HEK293T (cell line): Measurements from ENCODE around the gene BRPF1.
A peak's percentile ranks its signal among the peaks of the same experiment; 100 is the strongest.

ENCODE experiments used
- CTCF ChIA-PET: fragments of 350-600 bp; formaldehyde crosslinking; extraction: SDS; loops from one replicate; lab custom pipeline; 2021; ENCODE audit warnings: antibody characterized with exemption, inconsistent platforms; lab: Yijun Ruan, JAX
- POLR2A ChIA-PET: fragments of 350-600 bp; formaldehyde crosslinking; extraction: SDS; loops from one replicate; lab custom pipeline; 2020; ENCODE audit warnings: antibody characterized with exemption, inconsistent platforms; lab: Yijun Ruan, JAX
- DNase-seq: peaks from one replicate; pipeline ENCODE4 v3.0.0; 2012; ENCODE audit warnings: mixed read lengths; ENCODE audit errors: extremely low spot score
- ARNT ChIP-seq: fragments of 450-650 bp; IDR thresholded peaks from 2 replicates; pipeline ENCODE4 v1.6.1; 2017; ENCODE audit warnings: mild to moderate bottlenecking
- BHLHE40 ChIP-seq: fragments of 450-650 bp; IDR thresholded peaks from 2 replicates; pipeline ENCODE4 v1.6.1; 2016; ENCODE audit warnings: mild to moderate bottlenecking, moderate library complexity, borderline replicate concordance
- CTBP1 ChIP-seq: fragments of 450-650 bp; IDR thresholded peaks from 2 replicates; pipeline ENCODE4 v1.6.1; 2016; ENCODE audit warnings: borderline replicate concordance
- ELF4 ChIP-seq: fragments of 450-650 bp; IDR thresholded peaks from 2 replicates; pipeline ENCODE4 v1.6.1; 2017; ENCODE audit warnings: antibody characterized with exemption
- FOXA1 ChIP-seq: fragments of 450-650 bp; IDR thresholded peaks from 2 replicates; pipeline ENCODE4 v1.6.1; 2016; ENCODE audit warnings: mild to moderate bottlenecking
- FOXK2 ChIP-seq: fragments of 450-650 bp; IDR thresholded peaks from 2 replicates; pipeline ENCODE4 v1.6.1; 2016; ENCODE audit warnings: mild to moderate bottlenecking
- FOXM1 ChIP-seq: fragments of 450-650 bp; IDR thresholded peaks from 2 replicates; pipeline ENCODE4 v1.6.1; 2017; ENCODE audit warnings: mild to moderate bottlenecking, borderline replicate concordance
- HDGF ChIP-seq: fragments of 450-650 bp; IDR thresholded peaks from 2 replicates; pipeline ENCODE4 v1.6.1; 2017; ENCODE audit warnings: antibody characterized with exemption, borderline replicate concordance
- L3MBTL2 ChIP-seq: fragments of 450-650 bp; conservative IDR thresholded peaks from 2 replicates; pipeline ENCODE4 v1.6.1; 2016; ENCODE audit warnings: mild to moderate bottlenecking
- LEF1 ChIP-seq: fragments of 450-650 bp; IDR thresholded peaks from 2 replicates; pipeline ENCODE4 v1.6.1; 2017; ENCODE audit warnings: mild to moderate bottlenecking, borderline replicate concordance
- NFRKB ChIP-seq: fragments of 450-650 bp; IDR thresholded peaks from 2 replicates; pipeline ENCODE4 v1.6.1; 2016; ENCODE audit warnings: mild to moderate bottlenecking, moderate library complexity
- PKNOX1 ChIP-seq: fragments of 450-650 bp; IDR thresholded peaks from 2 replicates; pipeline ENCODE4 v1.6.1; 2016
- SP1 ChIP-seq: fragments of 450-650 bp; IDR thresholded peaks from 2 replicates; pipeline ENCODE4 v1.6.1; 2017
- SUZ12 ChIP-seq: fragments of 450-650 bp; IDR thresholded peaks from 2 replicates; pipeline ENCODE4 v1.6.1; 2016; ENCODE audit warnings: mild to moderate bottlenecking
- TARDBP ChIP-seq: fragments of 450-650 bp; IDR thresholded peaks from 2 replicates; pipeline ENCODE4 v1.6.1; 2016
- ZNF384 ChIP-seq: fragments of 450-650 bp; IDR thresholded peaks from 2 replicates; pipeline ENCODE4 v1.6.1; 2016

BRPF1 gene

GRCh38 chr3:9731206-9732079 is at the start of gene BRPF1:
Gene BRPF1, plus strand, starts transcription at chr3:9731735. Its CDS starts 2,406 bp downstream, at chr3:9734141.
- TF ChIP-seq NFRKB (no peak), ZNF384 (no peak), FOXM1 (peak; percentile 63; the same call in 1 of the 2 replicates), ELF4 (no peak), L3MBTL2 (peak; percentile 89), PKNOX1 (no peak), BHLHE40 (no peak), SP1 (0 out of 2 replicates have a peak, but pooled peaks have one; percentile 8), SUZ12 (no peak), LEF1 (peak; percentile 92; the same call in 1 of the 2 replicates), FOXK2 (no peak), CTBP1 (no peak), ARNT (no peak), FOXA1 (no peak), TARDBP (no peak)
- POLR2A ChIA-PET: interaction anchor here (0.5 to 2.6 kb wide), 6 partner anchors 11 to 241 kb away, joined by 3 to 35 read pairs (median 4); partner anchors contain the start of genes CAMK1 and OGG1
- peak; percentile 100 for DNase-seq
- CTCF ChIA-PET: interaction anchor here (0.7 to 0.9 kb wide), 2 partner anchors 18 to 202 kb away, joined by 3 read pairs; partner anchors contain the start of gene OGG1

- CTCF ChIA-PET: no interaction called here
Observed at GRCh38 chr3:9682096-9682495, 49.4 kb upstream of the BRPF1 start.

GRCh38 chr3:9683426-9683825 is 48.1 kb upstream of the BRPF1 start:
- ChIA-PET POLR2A (interaction anchor here (0.6 kb wide), 1 partner anchor 206 kb away, joined by 3 read pairs; no protein-coding TSS in a partner anchor), CTCF (no interaction called here)
- no peak for TF ChIP-seq LEF1
- no peak for TF ChIP-seq TARDBP
- TF ChIP-seq FOXA1: no peak
- TF ChIP-seq L3MBTL2: no peak
- TF ChIP-seq FOXM1: no peak
- no peak for TF ChIP-seq ARNT
- no peak for TF ChIP-seq SP1
- no peak for DNase-seq

More at GRCh38 chr3:9682096-9682495, 49.4 kb upstream of the BRPF1 start:
- POLR2A ChIA-PET: no interaction called here
- DNase-seq: no peak
- TF ChIP-seq ARNT (no peak), PKNOX1 (no peak), L3MBTL2 (no peak), CTBP1 (no peak), BHLHE40 (no peak)

- no peak for DNase-seq
- ChIA-PET CTCF (no interaction called here), POLR2A (no interaction called here)
- no peak for TF ChIP-seq LEF1
- TF ChIP-seq SP1: no peak
- TF ChIP-seq FOXK2: no peak
- TF ChIP-seq CTBP1: no peak
- no peak for TF ChIP-seq L3MBTL2
Observed at GRCh38 chr3:9685216-9686049, 46.1 kb upstream of the BRPF1 start.

GRCh38 chr3:9686050-9686550 is 45.4 kb upstream of the BRPF1 start:
- CTCF ChIA-PET: no interaction called here
- DNase-seq: no peak
- no peak for TF ChIP-seq SP1
- TF ChIP-seq BHLHE40: no peak
- POLR2A ChIA-PET: no interaction called here

- no peak for TF ChIP-seq ZNF384
- no peak for TF ChIP-seq CTBP1
- TF ChIP-seq FOXA1: no peak
- no peak for TF ChIP-seq L3MBTL2
- TF ChIP-seq ARNT: no peak
- TF ChIP-seq BHLHE40: no peak
- no peak for TF ChIP-seq SUZ12
- no peak for TF ChIP-seq TARDBP
- no peak for TF ChIP-seq ELF4
- no peak for TF ChIP-seq PKNOX1
- TF ChIP-seq SP1: no peak
- TF ChIP-seq NFRKB: no peak
- TF ChIP-seq FOXM1: no peak
- no peak for TF ChIP-seq LEF1
- no peak for TF ChIP-seq FOXK2
- TF ChIP-seq HDGF: no peak
- CTCF ChIA-PET: no interaction called here
- no peak for DNase-seq
- POLR2A ChIA-PET: no interaction called here
Observed at GRCh38 chr3:9686703-9687102, 44.8 kb upstream of the BRPF1 start.
